K562 treated with DMSO at 1 percent for 48 hours (cell line): ENCODE measurements around the gene GPATCH11. TPM values are rescaled to one million over a fixed set of nuclear protein-coding genes. Genes with fewer than 3 reads are reported as not detected.

Experiments
- total RNA-seq: library from RNA; unstranded; fragments of 300-600 nt; gene quantifications from 2 replicates; pipeline ENCODE4 v1.2.3, GENCODE V29; 2022; ENCODE audit warnings: low replicate concordance; ENCODE audit errors: extremely low read depth

Gene GPATCH11
- total RNA-seq: not detected in 2 replicates

GRCh38 chr2:37083873-37084794, at the start of gene GPATCH11, which contains the start of gene HEATR5B:
Gene GPATCH11, plus strand, starts transcription at chr2:37084518. Its CDS starts 3,864 bp downstream, at chr2:37088382.
Gene HEATR5B, minus strand, starts transcription at chr2:37084372. Its CDS starts 958 bp downstream, at chr2:37083414.

Other genes with a start within 250 kb of the GPATCH11 start
- 491 TPM in 1 of 2 replicates, not detected in the other for gene STRN, start 118.0 kb upstream of the GPATCH11 start, total RNA-seq
- not detected in 2 replicates for gene HEATR5B, start 146 bp upstream of the GPATCH11 start, total RNA-seq
- gene EIF2AK2, start 72.5 kb downstream of the GPATCH11 start, total RNA-seq: not detected in 2 replicates
- not detected in 2 replicates for gene SULT6B1, start 104.2 kb downstream of the GPATCH11 start, total RNA-seq
- not detected in 2 replicates for gene CEBPZOS, start 112.0 kb downstream of the GPATCH11 start, total RNA-seq
- not detected in 2 replicates for gene CEBPZ, start 147.1 kb downstream of the GPATCH11 start, total RNA-seq
- gene NDUFAF7, start 147.1 kb downstream of the GPATCH11 start, total RNA-seq: not detected in 2 replicates
- gene PRKD3, start 240.3 kb downstream of the GPATCH11 start, total RNA-seq: not detected in 2 replicates